H1 (cell line): ENCODE results near the gene TMEM131L. TPM values are rescaled to one million over a fixed set of nuclear protein-coding genes. Genes with fewer than 3 reads are reported as not detected.

Source experiments
- CTCF ChIA-PET: fragments of 300-600 bp; sonication (Branson Sonifier 250); formaldehyde crosslinking; loops from one replicate; lab custom pipeline; 2021; ENCODE audit not compliant: partially characterized antibody; lab: Charles Lee
- POLR2A ChIA-PET: fragments of 300-600 bp; sonication (Branson Sonifier 250); formaldehyde crosslinking; loops from one replicate; lab custom pipeline; 2021; ENCODE audit warnings: inconsistent platforms; ENCODE audit not compliant: partially characterized antibody; lab: Charles Lee
- DNase-seq, 2 experiments: peaks; one replicate each; pipeline versions ENCODE4 v3.0.0 to v3.0.0-alpha.2; 2010 to 2022; ENCODE audit warnings: low spot score in 2 of 2, low read depth in 1 of 2, mixed read lengths in 1 of 2
- FAIRE-seq: peaks from 2 replicates; lab custom pipeline; 2011; peaks lifted over from hg19 to GRCh38; lab: Jason Lieb, UNC
- H2AFZ ChIP-seq: 2 replicates; pipeline ENCODE4 v1.8.1; 2012; ENCODE audit warnings: low read length, inconsistent platforms
- H2AK5ac ChIP-seq: 2 replicates; pipeline ENCODE4 v1.6.1; 2013; ENCODE audit warnings: low read depth, low read length
- H2BK120ac ChIP-seq: replicated peaks from 2 replicates; pipeline ENCODE3; 2013; ENCODE audit warnings: low read depth, low read length, inconsistent platforms
- H2BK12ac ChIP-seq: 2 replicates; pipeline ENCODE4 v1.6.1; 2013; ENCODE audit warnings: low read depth, low read length
- H2BK15ac ChIP-seq: 2 replicates; pipeline ENCODE4 v1.6.1; 2013; ENCODE audit warnings: low read length
- H2BK20ac ChIP-seq: 2 replicates; pipeline ENCODE4 v1.6.1; 2013; ENCODE audit warnings: low read length
- H2BK5ac ChIP-seq: 2 replicates; pipeline ENCODE4 v1.6.1; 2013; ENCODE audit warnings: low read depth, low read length
- H3K14ac ChIP-seq: 2 replicates; pipeline ENCODE4 v1.6.1; 2013; ENCODE audit warnings: inconsistent platforms; ENCODE audit not compliant: insufficient read length
- H3K18ac ChIP-seq: 2 replicates; pipeline ENCODE4 v1.6.1; 2013; ENCODE audit warnings: low read length; ENCODE audit errors: extremely low read depth
- H3K23ac ChIP-seq: 2 replicates; pipeline ENCODE4 v1.6.1; 2013; ENCODE audit warnings: inconsistent platforms; ENCODE audit not compliant: insufficient read length
- H3K23me2 ChIP-seq: 2 replicates; pipeline ENCODE4 v1.6.1; 2013; ENCODE audit warnings: low read depth, low read length
- H3K27ac ChIP-seq: 2 replicates; pipeline ENCODE4 v1.6.1; 2011; ENCODE audit warnings: low read depth, low read length, inconsistent platforms
- H3K27me3 ChIP-seq, 4 experiments: replicated peaks in 1 of 4; 1 replicate in 1 of 4; 2 replicates in 3 of 4; pipeline versions ENCODE4 v1.6.1 to v1.8.1; 2011 to 2013; ENCODE audit warnings: low read length in 3 of 4, mild to moderate bottlenecking in 3 of 4, inconsistent platforms in 2 of 4, mixed read lengths in 2 of 4, moderate library complexity in 1 of 4; ENCODE audit not compliant: control insufficient read depth in 3 of 4, insufficient read depth in 3 of 4; ENCODE audit errors: extremely low read depth in 1 of 4
- H3K36me3 ChIP-seq, 4 experiments: 2 replicates each; pipeline versions ENCODE4 v1.6.1 to v1.8.1; 2011 to 2013; ENCODE audit warnings: mild to moderate bottlenecking in 4 of 4, low read length in 3 of 4, moderate library complexity in 2 of 4, control low read depth in 1 of 4, inconsistent platforms in 1 of 4; ENCODE audit not compliant: insufficient read depth in 4 of 4, control insufficient read depth in 2 of 4
- H3K4ac ChIP-seq: replicated peaks from 2 replicates; pipeline ENCODE3; 2013; ENCODE audit warnings: low read length, low read depth, mixed read lengths, inconsistent platforms; ENCODE audit not compliant: insufficient read length
- H3K4me1 ChIP-seq, 4 experiments: replicated peaks in 1 of 4; 1 replicate in 1 of 4; 2 replicates in 3 of 4; pipeline versions ENCODE4 v1.6.1 to v1.8.1; 2011 to 2013; ENCODE audit warnings: low read length in 3 of 4, inconsistent platforms in 2 of 4, mixed read lengths in 1 of 4; ENCODE audit not compliant: insufficient read depth in 4 of 4, control insufficient read depth in 3 of 4
- H3K4me2 ChIP-seq, 2 experiments: 2 replicates each; pipeline versions ENCODE4 v1.6.1 to v1.8.1; 2011 to 2013; ENCODE audit warnings: low read depth in 2 of 2, low read length in 2 of 2, control low read depth in 1 of 2, inconsistent platforms in 1 of 2, mild to moderate bottlenecking in 1 of 2; ENCODE audit not compliant: insufficient read depth in 1 of 2
- H3K4me3 ChIP-seq, 4 experiments: fragments of 200-600, 300-600 bp in 1 of 4; sonication (generic), shearing (Covaris generic), sonication (Bioruptor Twin) in 1 of 4; 2 replicates each; pipeline versions ENCODE4 v1.5.1 to v1.8.1; 2011 to 2016; ENCODE audit warnings: low read length in 4 of 4, low read depth in 3 of 4, control low read depth in 2 of 4, inconsistent platforms in 2 of 4, mild to moderate bottlenecking in 2 of 4, mixed read lengths in 1 of 4, moderate library complexity in 1 of 4; ENCODE audit not compliant: insufficient read depth in 2 of 4; ENCODE audit errors: extremely low read depth in 1 of 4
- H3K56ac ChIP-seq: replicated peaks from 2 replicates; pipeline ENCODE3; 2013; ENCODE audit warnings: low read depth, mild to moderate bottlenecking, mixed read lengths, low read length, inconsistent platforms; ENCODE audit not compliant: insufficient read length
- H3K79me1 ChIP-seq: 2 replicates; pipeline ENCODE4 v1.6.1; 2013; ENCODE audit warnings: low read depth, low read length, control low read depth
- H3K79me2 ChIP-seq, 2 experiments: 2 replicates each; pipeline versions ENCODE4 v1.6.1 to v1.8.1; 2012 to 2013; ENCODE audit warnings: low read length in 2 of 2, mild to moderate bottlenecking in 2 of 2, inconsistent platforms in 1 of 2; ENCODE audit not compliant: insufficient read depth in 2 of 2, control insufficient read depth in 1 of 2
- H3K9ac ChIP-seq, 4 experiments: replicated peaks in 1 of 4; 1 replicate in 1 of 4; 2 replicates in 3 of 4; pipeline versions ENCODE4 v1.6.1 to v1.8.1; 2011 to 2013; ENCODE audit warnings: low read depth in 3 of 4, low read length in 3 of 4, control low read depth in 2 of 4, mild to moderate bottlenecking in 2 of 4, moderate library complexity in 2 of 4, inconsistent platforms in 1 of 4; ENCODE audit errors: extremely low read depth in 1 of 4
- H3K9me3 ChIP-seq, 2 experiments: 2 replicates each; pipeline versions ENCODE4 v1.6.1 to v1.8.1; 2012 to 2013; ENCODE audit warnings: mild to moderate bottlenecking in 2 of 2, moderate library complexity in 2 of 2, control low read depth in 1 of 2, inconsistent platforms in 1 of 2, low read depth in 1 of 2, low read length in 1 of 2, mixed read lengths in 1 of 2; ENCODE audit not compliant: insufficient read depth in 2 of 2
- H4K20me1 ChIP-seq, 2 experiments: replicated peaks in 1 of 2; 2 replicates each; pipeline versions ENCODE3 to v1.8.1; 2011 to 2013; ENCODE audit warnings: inconsistent platforms in 2 of 2, low read length in 2 of 2, mild to moderate bottlenecking in 1 of 2; ENCODE audit not compliant: insufficient read depth in 2 of 2, control insufficient read depth in 1 of 2
- H4K5ac ChIP-seq: 2 replicates; pipeline ENCODE4 v1.6.1; 2013; ENCODE audit warnings: low read length, low read depth, mixed read lengths, inconsistent platforms; ENCODE audit not compliant: insufficient read length
- H4K8ac ChIP-seq: 2 replicates; pipeline ENCODE4 v1.8.0; 2013; ENCODE audit warnings: mild to moderate bottlenecking, moderate library complexity, low read length, inconsistent platforms; ENCODE audit not compliant: insufficient read depth; ENCODE audit errors: extremely low read depth
- H4K91ac ChIP-seq: replicated peaks from 2 replicates; pipeline ENCODE3; 2013; ENCODE audit warnings: low read length, mixed read lengths, inconsistent platforms; ENCODE audit not compliant: insufficient read length
- ASH2L ChIP-seq: fragments of 200-600, 300-600 bp; sonication (generic); IDR thresholded peaks from one replicate; pipeline ENCODE4 v1.7.1; 2017; ENCODE audit warnings: low read length
- POLR2A ChIP-seq, 2 experiments: IDR thresholded peaks; 1 replicate in 1 of 2; 2 replicates in 1 of 2; pipeline ENCODE4 v1.6.1; 2011; ENCODE audit warnings: low read depth in 2 of 2, low read length in 2 of 2, mild to moderate bottlenecking in 2 of 2; ENCODE audit errors: control extremely low read depth in 1 of 2
- WGBS, 2 experiments: shearing (Covaris generic) in 1 of 2; methylation state at CpG; one replicate each; pipeline versions ENCODE4 v1.1.6 to v1.1.7; 2013 to 2015; ENCODE audit warnings: low lambda C conversion rate in 2 of 2, mixed read lengths in 2 of 2, inconsistent platforms in 1 of 2, low coverage in 1 of 2, missing lambda C conversion rate in 1 of 2; ENCODE audit not compliant: insufficient replicate concordance in 2 of 2, insufficient coverage in 1 of 2, insufficient read length in 1 of 2; ENCODE audit errors: extremely low coverage in 1 of 2, missing lambda C conversion rate in 1 of 2; 5-methylcytosine and 5-hydroxymethylcytosine counted together
- polyA plus RNA-seq, 7 experiments: library from polyadenylated mRNA; depleted of rRNA in 3 of 7; stranded (reverse) in 5 of 7; unstranded in 2 of 7; fragments of >200 nt in 5 of 7; fragments of 200-250 nt in 2 of 7; gene quantifications; 1 replicate in 5 of 7; 2 replicates in 1 of 7; 4 replicates in 1 of 7; pipeline versions ENCODE4 v1.2.1 to v1.2.3, GENCODE V29; 2011 to 2013; ENCODE audit warnings: missing spikeins in 2 of 7, mixed read lengths in 2 of 7
- total RNA-seq: library from RNA; stranded (reverse); fragmentation: NEBNext Ultra II Directional; extraction: Animal tissue kit (Norgen Biotek cat#: 25700); gene quantifications from 2 replicates; pipeline ENCODE4 v1.2.1, GENCODE V29; 2021

The TMEM131L gene
- total and polyA plus RNA-seq, 2 of the 8 experiments (the other 6 are each of a cell fraction or from before 2014, with no cell fraction given), result 14.3 to 26.1 TPM

- FAIRE-seq (no peak), DNase-seq (no peak)
- H3K23ac ChIP-seq, result no peak overlapping the region
- no peak overlapping the region for H2BK12ac ChIP-seq
- no peaks in the 10 kb centered on the region for H3K27me3 ChIP-seq
- no peak overlapping the region for H2BK120ac ChIP-seq
- H4K5ac ChIP-seq, result no peak overlapping the region
- H3K23me2 ChIP-seq, result no peaks in the 10 kb centered on the region
- peaks cover 0 to 20% (median 7%) of the 10 kb centered on the region in 4 experiments; a peak in 2 of 8 replicates for H3K36me3 ChIP-seq
- no peak overlapping the region for H4K8ac ChIP-seq
- 90% methylated on average over 3 of the region's 3 CpGs; no CpG with 5 or more reads in 1 of the 2 experiments for WGBS, 2 experiments
- H3K56ac ChIP-seq, result no peak overlapping the region
- H3K27ac ChIP-seq, result no peak overlapping the region
- no peaks in the 10 kb centered on the region for H3K79me2 ChIP-seq
- no peaks in the 10 kb centered on the region for H3K4me1 ChIP-seq
- H3K79me1 ChIP-seq, result no peaks in the 10 kb centered on the region
- H3K14ac ChIP-seq, result no peak overlapping the region
- no peak overlapping the region for H2AFZ ChIP-seq
- H3K4me3 ChIP-seq, result no peak overlapping the region
- H4K20me1 ChIP-seq, result no peaks in the 10 kb centered on the region
- H3K4me2 ChIP-seq, result no peak overlapping the region
- no peak overlapping the region for H2AK5ac ChIP-seq
- TF ChIP-seq ASH2L (no peak), POLR2A (IDR thresholded peaks at IDR 0.05; ENCODE audit: control extremely low read depth in 1 of 2, low read depth in 2 of 2, low read length in 2 of 2) (no peak)
- H3K4ac ChIP-seq, result no peak overlapping the region
- no peak overlapping the region for H2BK5ac ChIP-seq
- H3K9ac ChIP-seq, result no peak overlapping the region
- POLR2A ChIA-PET, result no interaction called here
- CTCF ChIA-PET, result interaction anchor here (0.9 kb wide), 1 partner anchor 76 kb away, joined by 3 read pairs; no protein-coding TSS in a partner anchor
- H3K9me3 ChIP-seq, result no peaks in the 10 kb centered on the region
- H3K18ac ChIP-seq, result no peak overlapping the region
- H4K91ac ChIP-seq, result no peak overlapping the region
- H2BK20ac ChIP-seq, result no peak overlapping the region
- H2BK15ac ChIP-seq, result no peak overlapping the region
These were observed 145.5 kb downstream of the TMEM131L start for GRCh38 chr4:153611679-153612078.
